ENCODE measurements around the gene ZBTB24.
"Not testable (repeated sequence)": the region's sequence is repeated elsewhere in the genome, so short reads cannot be mapped to it uniquely, and the experiment has no call there.

Gene ZBTB24

GRCh38 chr6:109472132-109472995 is 10.7 kb downstream of the ZBTB24 start:
- DNase-seq (ENCODE audit: low read depth in 3 of 3, low spot score in 1 of 3): no peak

DNA sequence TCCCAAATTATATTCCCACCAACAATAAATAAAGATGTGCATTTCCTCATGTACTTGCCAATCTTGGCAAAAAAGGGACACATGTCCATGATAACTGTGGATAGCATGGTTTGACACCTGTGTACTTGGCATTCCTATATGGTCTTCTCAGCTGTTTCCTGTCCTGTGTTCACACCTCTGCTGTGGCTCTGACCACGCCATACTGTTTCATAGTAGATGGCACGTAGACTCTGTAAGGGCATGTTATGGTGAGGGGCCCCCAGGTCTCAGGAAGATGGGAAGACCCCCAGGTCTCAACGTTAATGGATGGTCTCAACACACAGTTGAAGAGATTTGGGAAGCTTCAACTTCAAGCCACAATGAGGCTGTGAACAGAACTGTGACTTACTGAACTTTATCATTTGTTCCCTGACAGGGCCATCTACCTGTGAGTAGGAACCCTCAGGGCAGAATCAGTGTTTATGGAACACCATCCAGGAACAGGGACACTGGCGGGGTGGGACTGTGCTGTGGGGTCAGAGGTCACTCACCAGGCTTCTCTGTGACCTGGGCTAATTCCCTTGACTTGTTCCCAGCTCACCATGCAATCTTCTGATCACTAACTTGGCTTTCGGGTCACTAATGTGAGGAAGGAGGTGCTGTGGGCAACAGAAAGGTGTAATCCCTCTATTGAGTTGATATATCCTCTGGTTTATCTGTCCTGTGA is 11.8 kb downstream of the ZBTB24 start:
- no peak for DNase-seq (ENCODE audit: low read depth in 3 of 3, low spot score in 1 of 3)

DNA sequence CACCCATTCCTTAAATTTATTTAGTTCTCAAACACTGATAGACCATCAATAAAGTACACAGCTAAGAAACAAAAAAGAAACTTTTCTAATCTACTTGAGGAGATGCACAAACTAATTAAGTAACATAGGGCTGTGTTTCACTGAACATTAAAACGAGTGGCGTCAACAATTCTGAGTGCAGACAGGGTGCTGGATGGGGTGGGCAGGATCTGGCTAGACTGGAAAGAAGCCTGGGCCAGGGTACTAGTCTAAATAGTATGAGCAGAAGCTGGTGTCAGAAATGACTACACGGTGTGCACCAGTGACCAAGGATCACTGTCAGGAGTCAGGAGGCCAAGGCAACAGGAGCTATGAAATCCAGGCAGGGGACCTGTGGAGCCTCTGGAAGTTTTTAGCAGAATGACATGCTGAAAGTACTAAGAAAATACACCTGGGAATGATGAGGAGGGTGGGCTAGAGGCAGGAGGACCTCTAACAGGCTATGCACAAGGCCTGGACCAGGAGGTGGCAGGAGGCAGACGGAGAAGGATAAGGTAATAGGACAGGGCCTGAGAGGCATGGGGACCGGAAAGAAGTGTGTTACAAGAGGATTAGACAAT is 13.3 kb downstream of the ZBTB24 start:
- DNase-seq (ENCODE audit: low read depth in 3 of 3, low spot score in 1 of 3): no peak

GRCh38 chr6:109467696-109468095 is 15.3 kb downstream of the ZBTB24 start:
- DNase-seq (ENCODE audit: low read depth in 3 of 3, low spot score in 1 of 3): no peak

DNA sequence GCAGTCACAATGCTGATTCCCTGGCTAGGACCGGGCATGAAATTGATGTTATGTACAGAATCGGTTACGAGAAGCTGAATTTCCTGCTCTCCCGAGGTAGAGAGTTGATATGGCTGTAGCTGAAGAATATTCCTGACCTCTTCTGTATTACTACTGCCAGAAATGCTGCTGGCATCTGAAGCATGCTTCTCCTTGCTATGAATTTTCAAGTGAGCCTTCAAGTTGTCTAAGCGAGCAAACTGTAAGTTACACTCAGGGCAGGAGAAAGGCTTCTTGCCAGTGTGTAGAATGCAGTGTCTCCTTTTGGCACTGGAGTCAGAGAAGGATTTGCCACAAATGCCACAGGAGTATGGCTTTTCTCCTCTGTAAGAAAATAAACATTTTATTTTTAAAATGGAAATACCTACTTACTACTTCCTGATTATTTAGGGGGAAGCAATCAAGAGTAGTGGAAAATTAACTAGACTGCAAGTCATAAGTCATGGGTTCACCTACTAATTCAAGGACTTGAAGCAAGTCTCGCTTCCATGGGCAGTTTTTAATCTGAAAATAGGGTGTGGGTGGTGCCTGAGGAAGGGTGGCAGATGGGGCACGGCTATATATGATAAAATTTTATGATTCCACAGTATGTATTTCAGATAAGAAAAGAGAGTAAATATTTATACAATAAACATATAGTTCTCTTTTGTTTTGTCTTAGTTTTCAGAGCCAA is 16.7 kb downstream of the ZBTB24 start:
- no peak for DNase-seq (ENCODE audit: low read depth in 3 of 3, low spot score in 1 of 3)

DNA sequence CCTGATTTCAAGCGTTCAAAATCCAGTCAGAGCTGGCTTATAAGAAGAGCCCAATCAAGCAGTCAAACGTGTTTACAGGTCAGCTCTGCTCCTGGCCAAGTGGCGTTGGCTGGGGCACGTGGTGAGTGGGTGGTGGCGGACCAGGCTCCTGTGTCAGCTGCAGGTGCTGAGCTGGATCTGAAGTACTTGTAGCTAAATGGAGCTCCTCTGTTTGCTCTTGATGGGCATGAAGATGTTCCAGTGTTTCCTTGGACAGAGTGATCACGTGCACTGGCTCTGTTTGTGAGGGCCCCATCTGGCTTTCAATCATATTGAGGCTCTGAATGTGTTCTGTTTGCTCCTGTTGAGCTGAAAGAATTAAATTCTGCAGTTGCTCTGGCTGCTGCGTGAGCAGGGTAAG is 17.2 kb downstream of the ZBTB24 start:
- DNase-seq (ENCODE audit: low read depth in 3 of 3, low spot score in 1 of 3): no peak

GRCh38 chr6:109461733-109462526 is 21.1 kb downstream of the ZBTB24 start:
- DNase-seq (ENCODE audit: low read depth in 3 of 3, low spot score in 1 of 3): no peak

DNA sequence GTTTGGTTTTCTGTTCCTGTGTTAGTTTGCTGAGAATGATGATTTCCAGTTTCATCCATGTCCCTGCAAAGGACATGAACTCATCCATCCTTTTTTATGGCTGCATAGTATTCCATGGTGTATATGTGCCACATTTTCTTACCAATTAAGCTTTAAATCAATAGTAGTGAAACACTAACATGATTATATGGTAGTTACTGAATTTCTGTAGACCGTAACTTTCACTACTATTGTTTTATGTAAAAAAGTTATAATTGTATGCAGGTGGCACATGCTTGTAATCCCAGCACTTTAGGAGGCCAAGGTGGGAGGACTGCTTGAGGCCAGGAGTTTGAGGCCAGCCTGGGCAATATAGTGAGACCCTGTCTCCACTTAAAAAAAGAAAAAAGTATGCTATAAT is 21.8 kb downstream of the ZBTB24 start:
- not testable (repeated sequence) for DNase-seq (ENCODE audit: low read depth in 3 of 3, low spot score in 1 of 3)

DNA sequence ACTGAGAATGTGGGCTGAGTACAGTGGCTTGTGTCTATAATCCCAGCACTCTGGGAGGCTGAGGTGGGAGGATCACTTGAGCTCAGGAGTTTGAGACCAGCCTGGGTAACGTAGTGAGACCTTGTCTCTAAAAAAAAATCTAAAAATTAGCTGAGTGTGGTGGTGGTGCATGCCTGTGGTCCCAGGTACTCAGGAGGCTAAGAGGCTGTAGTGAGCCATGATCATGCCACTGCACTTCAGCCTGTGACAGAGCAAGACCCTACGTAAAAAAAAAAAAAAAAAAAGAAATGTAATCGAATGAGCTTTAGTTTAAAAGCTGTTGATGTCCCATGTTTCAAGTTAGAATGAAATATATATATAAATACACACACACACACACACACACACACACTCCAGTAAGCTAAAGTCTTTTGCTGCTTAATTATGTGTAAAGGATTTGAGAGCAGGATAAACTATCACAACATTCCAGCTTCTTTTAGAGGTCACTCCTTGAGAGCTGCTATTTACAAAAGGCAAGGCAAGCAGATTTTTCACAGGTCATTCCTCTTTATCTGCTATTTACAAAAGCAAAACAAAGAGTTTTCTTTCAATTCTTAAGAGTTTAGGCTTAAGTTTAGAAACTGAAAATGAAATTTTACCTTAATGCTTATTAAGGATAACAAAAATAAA is 22.7 kb downstream of the ZBTB24 start:
- no peak for DNase-seq (ENCODE audit: low read depth in 3 of 3, low spot score in 1 of 3)

GRCh38 chr6:109458774-109459531 is 24.1 kb downstream of the ZBTB24 start:
- peak in 1 of 3 donors; percentile 30 for DNase-seq (ENCODE audit: low read depth in 3 of 3, low spot score in 1 of 3)

DNA sequence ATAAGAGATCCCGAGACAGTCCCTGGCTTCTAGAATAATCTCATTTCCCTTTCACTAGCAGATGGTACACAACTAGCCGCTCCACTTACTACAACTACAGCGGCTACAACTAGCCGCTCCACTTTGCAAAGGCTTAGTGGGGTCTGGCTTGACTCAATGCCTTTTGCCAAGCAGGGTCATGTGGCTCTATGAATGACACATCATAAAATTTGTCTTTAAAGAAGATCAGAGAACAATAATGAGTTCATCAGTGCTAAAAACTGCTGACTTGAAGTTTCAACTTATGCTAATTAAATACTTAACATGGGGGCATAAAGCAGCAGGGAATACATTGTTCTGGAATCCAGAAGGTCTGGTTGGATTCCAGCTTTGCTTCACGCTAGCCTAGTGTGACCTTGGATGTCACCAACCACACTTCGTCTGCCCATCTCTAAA is 25.4 kb downstream of the ZBTB24 start:
- no peak for DNase-seq (ENCODE audit: low read depth in 3 of 3, low spot score in 1 of 3)

DNA sequence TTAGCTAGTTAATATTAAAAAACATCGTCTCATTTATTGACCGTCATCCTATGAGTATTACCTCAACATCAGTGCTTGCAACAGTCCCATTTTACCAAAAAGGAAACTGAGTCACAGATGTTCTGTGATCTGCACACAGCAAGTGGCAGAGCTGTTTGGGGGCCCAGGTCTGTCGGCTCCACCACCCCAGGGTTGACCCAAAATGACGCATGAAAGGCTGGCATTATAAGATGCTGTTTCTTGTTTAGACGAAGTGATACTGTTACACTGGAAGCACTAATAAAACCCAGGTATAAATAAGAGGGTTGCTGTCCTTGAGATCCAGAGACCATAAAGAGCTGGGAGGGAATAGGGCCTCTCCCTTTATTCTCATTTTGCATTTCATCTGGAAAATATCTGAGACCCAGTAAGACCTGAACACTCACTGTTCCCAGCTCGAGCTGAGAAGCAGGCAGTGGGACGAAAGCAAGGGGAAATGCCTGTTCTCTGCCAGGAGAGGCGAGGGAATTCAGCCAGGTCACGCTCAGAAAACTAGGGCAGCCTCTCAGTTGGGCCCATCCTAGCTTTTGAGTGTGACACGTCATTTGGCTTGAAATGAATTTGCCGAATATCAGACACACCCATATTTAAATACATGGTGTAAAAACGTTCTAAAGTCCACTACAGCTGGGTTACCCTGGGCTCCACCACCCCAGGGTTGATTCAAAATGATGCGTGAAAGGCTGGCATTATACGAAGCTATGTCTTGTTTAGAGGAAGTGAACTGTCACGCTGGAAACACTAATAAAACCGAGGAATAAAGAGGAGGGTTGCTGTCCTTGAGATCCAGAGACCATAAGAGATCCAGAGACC is 26.1 kb downstream of the ZBTB24 start:
- DNase-seq (ENCODE audit: low read depth in 3 of 3, low spot score in 1 of 3): no peak

GRCh38 chr6:109456111-109456583 is 26.9 kb downstream of the ZBTB24 start:
- no peak for DNase-seq (ENCODE audit: low read depth in 3 of 3, low spot score in 1 of 3)

DNA sequence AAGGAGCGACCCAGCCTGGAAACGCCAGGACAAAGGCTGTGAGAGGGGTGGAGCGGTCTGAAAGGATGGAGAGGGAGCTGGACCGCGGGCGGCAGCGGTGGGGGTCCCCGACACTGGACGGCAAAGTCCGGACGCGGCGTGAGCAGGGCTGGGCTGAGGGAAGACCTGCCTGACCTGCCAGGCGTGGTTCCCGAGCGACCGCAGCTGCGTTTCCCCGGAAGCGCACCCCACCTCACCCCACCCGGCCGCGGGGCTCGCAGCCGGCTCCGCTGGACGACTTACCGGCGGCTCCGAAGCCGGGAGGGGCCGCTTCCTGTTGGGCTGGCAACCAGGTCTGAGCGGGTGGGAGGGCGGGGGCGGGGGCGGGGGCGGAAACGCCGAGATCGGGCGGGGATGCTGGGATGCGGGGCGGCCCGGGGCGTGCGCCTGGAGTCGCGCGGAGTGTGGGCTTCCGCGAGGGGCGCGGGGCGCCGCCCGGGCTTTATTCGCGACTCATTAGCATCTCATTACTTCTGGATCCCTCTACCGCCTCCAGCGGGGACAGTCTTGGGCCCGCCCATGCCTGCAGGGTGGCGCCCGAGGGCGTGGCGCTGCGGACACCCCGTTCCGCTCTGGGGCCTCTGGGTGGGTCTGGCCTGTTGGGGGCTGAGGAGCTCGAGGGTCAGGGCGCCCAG is 27.4 kb downstream of the ZBTB24 start, which contains the start of gene MICAL1:
Gene MICAL1, minus strand, starts transcription at position 336 of the 674 bp plus-strand sequence. CDS start 1,576 bp downstream, outside the sequence.
- peak; percentile 28 to 58 (median 40) for DNase-seq (ENCODE audit: low read depth in 3 of 3, low spot score in 1 of 3)

DNA sequence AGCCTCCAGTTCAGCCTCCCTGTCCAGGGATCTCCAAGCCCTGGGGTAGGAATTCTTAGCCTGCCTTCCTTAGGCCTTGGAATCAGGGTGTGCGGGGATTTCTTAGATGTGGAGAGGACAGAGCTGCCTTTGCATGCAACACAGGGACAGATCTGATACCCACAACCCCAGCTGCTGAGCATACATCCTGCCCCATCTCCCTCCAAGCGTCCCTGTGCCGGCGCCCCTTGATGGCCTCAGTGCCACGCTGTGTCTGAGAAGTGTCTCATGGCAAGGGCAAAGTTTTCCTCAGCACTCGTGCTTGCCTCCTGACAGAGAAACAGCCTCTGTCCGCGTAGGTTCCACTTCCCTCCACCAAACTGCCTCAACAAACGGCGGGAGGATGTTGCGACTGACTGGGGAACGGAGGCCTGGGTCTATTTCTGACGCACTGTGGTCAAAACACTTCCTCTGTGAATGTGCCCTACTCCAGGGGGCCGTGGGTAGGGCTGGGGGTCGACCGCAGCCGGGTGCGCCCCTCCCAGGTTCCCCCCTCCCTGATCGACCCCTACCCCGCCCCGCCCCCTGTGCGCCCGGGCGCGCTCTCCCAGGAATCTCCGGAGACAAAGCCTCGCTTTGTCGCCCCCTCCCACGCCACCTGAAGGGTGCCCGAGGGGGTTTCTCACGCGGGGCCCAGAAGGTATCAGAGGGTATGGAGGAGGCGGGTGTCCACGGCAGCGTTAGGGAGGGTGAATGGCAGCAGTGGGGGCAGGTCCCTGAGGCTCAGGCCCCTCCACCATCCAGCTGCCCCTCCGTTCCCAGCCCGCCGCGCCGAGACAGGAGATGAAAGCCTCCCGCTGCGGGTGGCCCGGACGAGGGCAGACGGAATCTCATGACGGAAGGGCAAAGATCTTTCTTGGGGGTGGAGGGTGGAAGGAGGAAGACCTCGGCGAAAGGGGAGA is 28.3 kb downstream of the ZBTB24 start:
- DNase-seq (ENCODE audit: low read depth in 3 of 3, low spot score in 1 of 3): peak; percentile 29 to 42 (median 34)
